GM12875 (cell line): ENCODE measurements around the gene AGO3.

Experiments used
- H3K4me3 ChIP-seq: one replicate; pipeline ENCODE4 v1.5.1; 2011; ENCODE audit warnings: low read depth, low read length, control low read depth
- TF ChIP-seq, protein P1 (sequence below): IDR thresholded peaks from 2 replicates; pipeline ENCODE4 v1.5.1; 2011; ENCODE audit warnings: low read depth, mild to moderate bottlenecking, control low read depth, inconsistent platforms, low read length, moderate library complexity, borderline replicate concordance; ENCODE audit not compliant: insufficient read depth

AGO3 gene

DNA sequence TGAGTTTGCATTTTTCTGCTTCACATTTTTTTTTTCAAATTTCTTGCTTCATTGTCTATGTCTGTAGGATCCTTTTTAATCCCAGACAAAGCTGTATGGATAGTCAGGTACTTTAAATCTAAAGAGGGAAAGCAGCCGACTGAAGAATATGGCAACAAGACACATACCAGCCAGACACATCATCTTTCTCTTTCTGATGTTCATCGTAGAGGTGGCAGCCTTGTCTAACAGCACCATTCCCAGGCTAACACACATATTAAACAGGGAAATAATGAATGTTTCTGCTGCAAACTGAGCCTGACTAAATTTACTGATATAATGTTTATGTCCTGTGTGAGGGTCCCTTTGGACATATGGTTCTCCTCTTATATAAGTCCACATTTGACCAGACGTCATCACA lies 149.3 kb downstream of the AGO3 start:
- H3K4me3 ChIP-seq, result no peak overlapping the region
- TF ChIP-seq, protein P1, sequence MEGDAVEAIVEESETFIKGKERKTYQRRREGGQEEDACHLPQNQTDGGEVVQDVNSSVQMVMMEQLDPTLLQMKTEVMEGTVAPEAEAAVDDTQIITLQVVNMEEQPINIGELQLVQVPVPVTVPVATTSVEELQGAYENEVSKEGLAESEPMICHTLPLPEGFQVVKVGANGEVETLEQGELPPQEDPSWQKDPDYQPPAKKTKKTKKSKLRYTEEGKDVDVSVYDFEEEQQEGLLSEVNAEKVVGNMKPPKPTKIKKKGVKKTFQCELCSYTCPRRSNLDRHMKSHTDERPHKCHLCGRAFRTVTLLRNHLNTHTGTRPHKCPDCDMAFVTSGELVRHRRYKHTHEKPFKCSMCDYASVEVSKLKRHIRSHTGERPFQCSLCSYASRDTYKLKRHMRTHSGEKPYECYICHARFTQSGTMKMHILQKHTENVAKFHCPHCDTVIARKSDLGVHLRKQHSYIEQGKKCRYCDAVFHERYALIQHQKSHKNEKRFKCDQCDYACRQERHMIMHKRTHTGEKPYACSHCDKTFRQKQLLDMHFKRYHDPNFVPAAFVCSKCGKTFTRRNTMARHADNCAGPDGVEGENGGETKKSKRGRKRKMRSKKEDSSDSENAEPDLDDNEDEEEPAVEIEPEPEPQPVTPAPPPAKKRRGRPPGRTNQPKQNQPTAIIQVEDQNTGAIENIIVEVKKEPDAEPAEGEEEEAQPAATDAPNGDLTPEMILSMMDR, result no peak

DNA sequence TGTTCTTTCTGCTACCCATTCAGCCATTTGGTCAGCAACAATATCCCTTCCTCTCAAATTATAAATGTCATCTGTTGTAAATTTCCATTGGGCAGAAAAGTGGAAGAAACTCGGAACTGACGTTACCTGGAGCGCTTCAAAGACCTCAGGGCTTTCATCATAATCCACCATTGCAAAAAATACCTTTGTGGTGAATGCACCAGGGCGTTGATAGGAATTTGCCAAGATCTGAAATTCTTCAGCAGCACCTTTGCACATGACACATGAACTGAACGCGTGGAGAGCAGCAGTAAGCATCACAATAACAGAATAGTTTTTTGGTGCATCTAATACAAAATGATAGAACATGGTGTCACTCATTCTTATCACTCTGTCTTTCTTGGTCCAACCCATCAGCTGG lies 149.9 kb downstream of the AGO3 start:
- TF ChIP-seq, protein P1, result no peak
- no peak overlapping the region for H3K4me3 ChIP-seq

DNA sequence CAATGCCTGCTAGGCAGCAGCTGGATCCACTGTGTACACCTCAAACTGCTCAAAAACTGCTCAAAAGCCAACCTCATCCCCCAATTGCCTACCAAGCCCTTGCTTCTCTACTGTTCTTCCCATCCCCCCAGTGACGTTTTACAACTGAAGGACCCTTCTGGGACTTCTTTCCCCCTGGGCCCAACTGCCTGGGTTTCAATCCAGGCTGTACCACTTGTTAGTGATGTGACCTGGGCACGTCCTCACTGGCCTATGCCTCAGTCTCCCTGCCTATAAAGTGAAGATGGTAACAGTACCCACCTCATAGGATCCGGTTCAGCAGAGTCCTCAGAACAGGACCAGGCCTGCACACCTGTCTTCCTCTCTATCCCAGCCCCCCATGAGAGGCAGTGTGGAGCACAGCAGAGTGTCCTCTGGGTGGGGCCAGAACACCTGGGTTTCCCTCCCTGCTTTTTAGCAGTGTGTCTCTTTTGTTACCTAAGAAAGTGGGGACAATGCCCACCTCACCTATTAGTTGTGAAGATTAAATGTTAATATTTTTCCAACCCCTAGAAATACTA lies 151.1 kb downstream of the AGO3 start:
- H3K4me3 ChIP-seq, result no peak overlapping the region
- TF ChIP-seq, protein P1, result no peak

DNA sequence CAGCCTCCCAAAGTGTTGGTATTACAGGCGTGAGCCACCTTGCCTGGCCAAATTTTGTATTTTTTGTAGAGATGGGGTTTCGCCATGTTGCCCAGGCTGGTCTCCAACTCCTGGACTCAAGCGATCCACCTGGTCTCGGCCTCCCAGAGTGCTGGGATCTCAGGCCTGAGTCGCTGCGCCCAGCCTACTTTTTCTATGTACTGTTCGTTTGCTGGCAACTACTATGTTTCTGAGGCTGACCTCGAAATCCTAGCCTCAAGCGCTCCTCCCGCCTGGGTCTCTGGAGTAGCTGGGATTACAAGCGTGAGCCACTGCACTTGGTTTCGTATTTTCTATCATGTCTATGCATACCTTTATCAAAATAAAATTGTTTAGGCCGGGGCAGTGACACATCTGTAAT lies 152.3 kb downstream of the AGO3 start:
- no peak overlapping the region for H3K4me3 ChIP-seq
- TF ChIP-seq, protein P1, result no peak

DNA sequence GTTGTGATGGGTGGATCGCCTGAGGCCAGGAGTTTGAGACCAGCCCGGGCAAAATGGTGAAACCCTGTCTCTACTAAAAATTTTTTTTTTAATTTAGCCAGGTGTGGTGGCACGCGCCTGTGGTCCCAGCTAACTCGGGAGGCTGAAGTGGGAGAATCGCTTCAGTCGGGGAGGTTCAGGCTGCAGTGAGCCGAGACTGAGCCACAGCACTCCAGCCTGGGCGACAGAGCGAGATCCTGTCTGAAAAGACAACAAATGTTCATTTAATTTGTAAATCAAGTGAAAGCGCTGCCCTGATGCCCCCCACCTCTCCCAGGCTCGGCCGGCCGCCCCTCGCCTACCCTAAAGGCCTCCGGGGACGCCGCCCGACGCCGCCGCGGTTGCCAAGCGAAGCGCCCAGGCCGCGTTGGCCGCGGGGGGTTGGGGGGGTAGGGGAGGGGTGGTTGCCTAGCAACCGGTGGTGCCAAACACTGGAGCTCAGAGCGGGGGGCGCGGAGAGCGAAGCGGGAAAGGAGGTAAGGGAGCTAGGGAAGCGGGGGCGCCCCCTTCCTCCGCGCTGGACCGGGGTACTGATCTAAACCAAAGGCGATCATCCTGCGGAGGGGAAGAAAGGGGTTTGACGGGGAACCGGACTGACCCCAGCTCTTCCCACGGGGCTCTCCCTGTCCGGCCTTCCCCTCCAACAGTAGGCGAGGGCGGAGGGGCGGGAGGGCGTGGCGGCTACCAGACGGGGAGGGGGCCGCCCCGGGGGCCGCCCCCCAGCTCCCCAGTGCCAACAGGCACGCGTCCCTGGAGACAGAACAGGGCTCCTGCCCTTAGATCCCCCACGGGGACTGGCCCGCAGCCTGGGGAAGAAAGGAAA lies 153.0 kb downstream of the AGO3 start, which contains the start of gene TEKT2:
Gene TEKT2 (plus strand): TSS at position 460 of the 862 bp plus-strand sequence. CDS start 828 bp downstream, outside the sequence.
- TF ChIP-seq, protein P1, result no peak
- H3K4me3 ChIP-seq, result no peak within 1 kb of the TSS

DNA sequence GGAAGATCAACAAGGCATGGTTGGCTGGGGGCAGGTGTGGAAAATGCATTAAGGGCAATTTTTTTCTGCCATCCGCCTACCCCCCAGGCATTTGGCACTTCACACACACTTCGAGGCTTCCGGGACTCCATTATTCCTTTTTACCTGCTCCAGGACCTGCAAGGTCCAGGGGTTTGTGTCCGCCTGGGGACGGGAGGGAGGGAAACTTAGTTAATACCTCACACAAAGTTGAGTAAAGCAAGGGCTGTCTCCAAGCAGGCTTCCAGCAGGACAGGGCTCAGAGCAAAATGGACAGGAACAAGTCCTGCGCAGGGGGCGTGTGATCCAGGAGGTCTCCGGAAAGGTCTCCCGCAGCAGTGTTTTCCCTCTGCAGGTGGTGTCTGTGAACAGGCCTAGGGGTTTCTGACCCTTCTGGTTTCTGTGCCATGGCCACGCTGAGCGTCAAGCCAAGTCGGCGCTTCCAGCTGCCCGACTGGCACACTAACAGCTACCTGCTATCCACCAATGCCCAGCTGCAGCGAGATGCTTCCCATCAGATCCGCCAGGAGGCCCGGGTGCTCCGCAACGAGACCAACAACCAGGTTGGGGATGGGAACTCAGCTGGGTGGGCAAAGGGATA lies 153.7 kb downstream of the AGO3 start:
- TF ChIP-seq, protein P1, result no peak
- H3K4me3 ChIP-seq, result no peak overlapping the region
